ENCODE measurements around the gene FHL5. TPM values are rescaled to one million over a fixed set of nuclear protein-coding genes. Genes with fewer than 3 reads are reported as not detected.

FHL5 gene
- polyA plus RNA-seq, 3 donors from 2014 or later = not detected

Other genes starting within 250 kb of the FHL5 start
- gene UFL1, start 41.3 kb upstream of the FHL5 start, polyA plus RNA-seq = 10 to 100 TPM; 11.3 to 19.8 (median 14.2) TPM